ENCODE data around the gene ADAM19.

The ADAM19 gene

GRCh38 chr5:157561110-157561509, 14.5 kb downstream of the ADAM19 start:
- no peak for DNase-seq

- DNase-seq = no peak
Measured at GRCh38 chr5:157559301-157559700, 16.3 kb downstream of the ADAM19 start.

DNA sequence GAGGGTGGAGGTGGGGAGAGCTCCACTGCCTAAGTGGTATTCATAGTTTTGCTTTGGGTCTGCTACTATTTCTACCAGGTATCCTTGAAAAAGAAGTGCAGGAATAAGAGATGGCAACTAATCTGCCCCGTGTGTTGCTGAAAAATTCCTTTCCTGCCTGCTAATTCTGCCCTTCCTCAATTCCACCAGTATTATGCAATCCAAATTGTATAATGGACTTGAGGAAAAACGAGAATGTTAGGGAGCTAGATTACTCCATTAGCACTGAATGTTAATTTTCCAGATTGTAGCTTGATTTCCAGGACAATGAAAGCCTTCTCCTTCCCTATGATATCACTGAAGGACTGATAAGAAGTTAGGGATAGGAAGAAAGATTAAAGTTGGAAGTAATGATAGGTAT, 16.9 kb downstream of the ADAM19 start:
- no peak for DNase-seq

GRCh38 chr5:157558041-157558595, 17.5 kb downstream of the ADAM19 start:
- no peak for DNase-seq

DNA sequence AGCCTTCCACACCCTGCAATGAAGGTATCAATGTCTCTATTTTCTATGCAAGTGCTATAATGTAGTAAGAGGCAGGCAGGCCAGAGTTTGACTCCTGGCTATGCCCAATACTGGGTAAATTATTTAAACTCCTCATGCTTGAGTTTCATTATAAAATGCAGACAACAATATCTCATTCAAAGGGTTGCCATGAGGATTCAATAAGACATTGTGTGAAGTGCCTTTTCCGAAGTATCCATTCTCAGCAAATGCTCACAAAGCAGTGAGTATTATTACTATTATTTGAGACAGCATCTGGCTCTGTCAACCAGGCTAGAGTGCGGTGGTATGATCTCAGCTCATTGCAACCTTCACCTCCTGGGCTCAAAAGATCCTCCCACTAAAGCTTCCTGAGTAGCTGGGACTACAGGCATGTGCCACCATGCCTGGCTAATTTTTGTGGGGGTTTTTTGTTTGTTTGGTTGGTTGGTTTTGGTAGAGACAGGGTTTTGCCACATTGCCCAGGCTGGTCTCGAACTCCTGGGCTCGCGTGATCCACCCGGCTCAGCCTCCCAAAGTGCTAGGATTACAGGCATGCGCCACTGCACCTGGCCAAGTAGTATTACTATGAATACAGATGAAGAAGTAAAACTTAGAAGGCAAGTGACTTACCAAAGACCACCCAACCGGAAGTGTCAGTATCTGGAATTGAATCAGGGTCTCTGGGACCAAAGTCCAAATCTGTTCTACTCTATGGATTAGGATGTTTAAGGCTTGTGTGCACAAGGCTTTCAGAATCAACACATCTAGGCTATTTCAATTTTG, 18.8 kb downstream of the ADAM19 start:
- no peak for DNase-seq

DNA sequence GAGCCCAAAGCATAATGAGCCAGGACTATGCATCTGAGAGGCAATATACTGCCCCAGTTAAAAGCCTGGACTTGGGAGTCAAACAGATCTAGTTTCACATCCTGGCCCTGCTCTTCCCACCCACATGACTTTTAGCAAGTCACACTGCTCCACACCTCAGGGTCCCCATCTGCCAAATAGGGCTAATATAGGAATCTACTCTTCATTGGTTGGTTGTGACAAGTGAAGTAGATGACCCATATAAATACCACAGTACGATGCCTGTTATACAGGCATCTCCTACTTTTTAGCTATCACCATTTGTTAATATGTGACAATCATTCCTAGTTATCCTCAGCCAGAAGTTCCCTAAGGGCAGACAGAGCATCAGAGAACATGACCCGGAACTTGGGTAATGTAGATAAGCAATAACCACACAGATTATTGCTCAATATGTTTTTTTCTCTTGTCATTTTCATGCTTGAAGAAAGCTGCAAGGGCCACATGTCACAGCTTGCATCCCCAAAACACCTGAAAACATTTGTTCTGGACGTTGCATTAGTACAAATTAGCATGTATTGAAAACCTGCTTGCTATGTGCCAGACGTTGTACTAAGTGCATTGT, 20.4 kb downstream of the ADAM19 start:
- no peak for DNase-seq

DNA sequence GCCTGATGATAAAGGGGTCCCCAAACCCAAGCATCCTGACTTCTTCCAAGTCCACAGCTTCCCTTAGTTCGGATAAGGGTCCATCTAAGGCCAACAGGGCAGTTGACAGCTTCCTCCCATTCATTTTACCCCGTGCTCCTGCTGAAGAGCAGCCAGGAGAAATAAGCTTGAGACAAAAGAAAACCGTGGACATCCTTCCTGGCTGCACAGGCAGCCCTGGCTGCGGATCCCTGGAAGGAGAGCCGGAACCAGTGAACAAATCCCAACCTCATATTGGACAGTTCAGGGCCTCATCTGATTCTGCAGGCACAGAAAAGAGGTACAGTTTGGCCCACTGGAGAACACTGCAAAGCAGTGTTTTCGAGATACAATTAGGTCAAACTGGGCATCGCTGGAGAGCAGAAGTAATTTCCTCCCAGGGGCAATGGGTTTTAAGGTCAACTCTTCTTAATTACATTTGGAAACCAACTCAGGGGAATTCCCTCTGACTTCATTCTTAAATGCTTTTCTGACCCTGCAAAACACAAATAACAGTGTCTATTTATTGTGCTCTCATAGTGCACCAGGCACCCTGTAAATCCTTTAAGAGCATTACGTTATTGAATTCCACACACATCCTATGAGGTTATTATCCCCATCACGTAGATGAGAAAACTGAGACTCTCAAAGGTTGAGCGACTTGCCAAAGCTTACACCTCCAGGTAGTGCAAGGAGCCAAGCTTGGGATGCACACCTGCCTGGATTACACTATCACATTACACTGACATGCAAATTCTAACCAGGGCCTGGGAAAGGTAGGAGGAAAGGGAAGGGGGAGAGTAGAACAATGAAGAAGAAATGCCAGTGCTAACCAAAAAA, 21.2 kb downstream of the ADAM19 start:
- DNase-seq = no peak

GRCh38 chr5:157552650-157553049, 22.9 kb downstream of the ADAM19 start:
- DNase-seq = no peak

GRCh38 chr5:157550663-157551062, 24.9 kb downstream of the ADAM19 start:
- DNase-seq = no peak

GRCh38 chr5:157549954-157550549, 25.5 kb downstream of the ADAM19 start:
- DNase-seq = no peak

GRCh38 chr5:157549283-157549629, 26.3 kb downstream of the ADAM19 start:
- DNase-seq = no peak

GRCh38 chr5:157548513-157549282, 26.9 kb downstream of the ADAM19 start:
- no peak for DNase-seq

DNA sequence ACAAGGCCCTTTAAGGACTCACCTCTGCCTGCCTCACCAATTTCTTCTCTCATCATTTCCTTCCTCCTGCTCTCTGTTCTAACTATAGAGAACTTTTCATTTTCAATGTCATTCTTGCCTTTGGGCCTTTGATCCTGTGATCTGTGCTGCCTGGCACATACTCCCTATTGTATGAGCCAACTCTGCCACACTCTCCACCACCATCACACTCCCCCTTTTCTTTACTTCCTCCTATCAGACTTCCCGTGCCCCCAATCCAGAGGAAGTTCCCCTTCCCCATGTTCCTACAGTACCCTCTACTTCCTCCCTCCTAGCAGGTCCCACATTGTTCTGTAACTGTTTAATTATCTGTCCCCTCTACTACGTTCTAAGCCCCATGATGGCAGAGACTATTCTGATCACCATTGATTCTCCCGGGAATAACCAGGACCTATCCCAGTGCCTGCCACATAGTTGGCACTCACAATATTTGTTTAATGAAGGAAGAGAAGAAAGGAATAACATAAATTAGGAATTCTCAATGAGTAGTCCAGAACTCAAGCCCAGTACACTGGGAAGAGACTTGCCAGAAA, 27.5 kb downstream of the ADAM19 start:
- no peak for DNase-seq

DNA sequence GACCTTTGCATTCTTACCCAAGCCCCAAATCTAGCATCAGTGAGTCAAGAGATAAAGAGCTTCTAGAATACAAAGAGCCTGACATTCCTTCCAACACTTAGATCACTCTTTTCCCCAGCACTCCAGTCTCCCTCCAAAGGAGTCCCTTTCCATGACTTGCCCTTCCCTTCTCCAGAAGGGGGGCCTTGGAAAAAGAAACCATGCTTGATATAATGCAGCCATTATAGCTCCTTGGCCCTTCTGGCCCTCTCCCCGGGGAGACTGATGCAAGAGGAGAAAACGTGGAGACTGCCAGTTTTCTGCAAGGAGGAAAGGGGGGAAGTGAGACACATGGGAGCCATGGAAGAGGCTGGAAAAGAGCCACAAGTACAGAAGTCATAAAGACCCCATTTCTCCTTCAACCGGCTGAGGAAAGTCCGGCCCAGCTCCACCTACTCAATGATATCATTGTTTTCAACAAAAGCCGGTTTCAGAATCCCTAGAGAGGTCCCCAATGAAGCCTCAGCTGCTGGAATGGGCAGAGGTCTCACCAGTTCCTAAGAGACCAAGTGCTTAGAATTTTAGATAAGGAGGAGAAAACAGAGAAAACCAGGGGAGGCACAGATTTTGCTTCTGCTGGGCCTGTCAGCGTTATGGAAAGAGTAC, 29.0 kb downstream of the ADAM19 start:
- DNase-seq = no peak

- no peak for DNase-seq
Measured at GRCh38 chr5:157545610-157546310, 29.8 kb downstream of the ADAM19 start.

GRCh38 chr5:157544623-157544989, 31.0 kb downstream of the ADAM19 start:
- no peak for DNase-seq

DNA sequence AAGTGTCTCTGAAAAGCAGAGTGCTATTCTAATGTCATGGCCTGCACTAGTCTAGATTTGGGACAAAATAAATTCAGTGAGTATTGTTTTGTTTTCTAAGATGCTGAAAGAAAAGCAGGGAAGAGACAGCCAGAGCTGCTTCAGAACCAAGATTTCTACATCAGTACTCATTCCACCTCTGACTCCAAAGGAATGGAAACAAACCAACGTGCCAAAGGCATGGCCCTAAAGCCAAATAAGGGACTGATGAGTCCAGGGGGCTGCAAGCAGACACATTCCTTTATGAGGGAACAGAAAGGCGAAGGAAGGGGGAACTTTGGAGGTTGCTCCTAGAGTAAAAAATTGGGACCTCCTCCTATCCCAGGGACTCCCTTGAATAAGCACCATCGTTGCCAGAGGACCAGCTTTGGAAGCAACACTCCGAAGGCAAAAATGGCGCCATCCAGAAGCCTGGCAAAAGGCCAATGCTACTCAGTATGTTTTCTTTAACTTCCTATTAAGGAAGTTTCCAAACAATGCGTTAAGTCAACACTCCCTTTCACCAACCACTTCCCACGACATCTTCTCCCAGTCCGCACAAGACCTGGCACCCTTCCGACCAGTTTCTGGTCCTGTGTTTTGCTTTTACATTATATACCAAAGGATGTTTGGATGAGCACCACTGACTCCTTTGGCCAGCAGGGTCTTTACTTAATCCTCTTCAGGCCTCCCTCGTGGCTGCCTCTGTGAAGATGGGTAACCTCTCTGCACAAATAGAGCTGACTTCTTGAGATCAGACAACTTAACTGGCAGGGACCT, 31.6 kb downstream of the ADAM19 start:
- no peak for DNase-seq

DNA sequence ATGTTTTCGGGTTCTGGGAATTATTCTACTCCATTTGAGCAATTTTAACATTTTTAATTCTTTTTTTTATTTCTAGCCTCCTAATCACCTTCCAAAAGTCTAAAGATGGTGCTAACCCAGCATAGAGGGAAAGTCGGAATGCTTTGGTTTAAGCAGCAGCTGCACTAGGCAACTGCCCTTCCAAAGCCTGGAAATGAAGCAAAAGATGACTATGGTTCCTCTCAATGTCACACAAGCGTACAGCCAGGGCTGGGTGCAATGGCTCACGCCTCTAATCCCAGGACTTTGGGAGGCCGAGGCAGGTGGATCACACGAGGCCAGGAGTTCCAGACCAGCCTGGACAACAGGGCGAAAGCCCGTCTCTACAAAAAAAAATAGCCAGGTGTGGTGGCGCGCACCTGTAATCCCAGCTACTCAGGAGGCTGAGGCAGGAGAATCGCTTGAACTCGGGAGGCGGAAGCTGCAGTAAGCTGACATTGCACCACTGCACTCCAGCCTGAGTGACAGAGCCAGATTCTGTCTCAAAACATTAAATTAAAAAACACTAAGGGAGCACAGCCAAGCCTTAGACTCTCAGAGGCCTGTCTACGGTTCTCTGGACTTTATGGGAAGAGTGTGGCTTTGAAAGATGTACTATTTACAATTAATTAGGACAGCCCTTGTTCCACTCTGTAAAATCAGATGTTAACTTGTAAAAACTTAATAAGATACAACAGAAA, 33.1 kb downstream of the ADAM19 start:
- no peak for DNase-seq

- no peak for DNase-seq
Measured at GRCh38 chr5:157541447-157542118, 34.0 kb downstream of the ADAM19 start.

Data from NCI-H2227 treated with DMSO at 0.1 percent for 48 hours (cell line).